HG02870 (cell line): ENCODE results near the gene INTS11.

ENCODE experiments used
- ATAC-seq: cut with Tn5 transposase; IDR thresholded peaks from one replicate; pipeline ENCODE4 v1.9.1; 2021; ENCODE audit warnings: mild to moderate bottlenecking, moderate library complexity; ENCODE audit not compliant: unreplicated experiment

Gene INTS11

GRCh38 chr1:1345384-1345783 is 20.9 kb upstream of the INTS11 start:
- ATAC-seq, result no peak

- ATAC-seq, result no peak
Measured at GRCh38 chr1:1344655-1345361, 20.3 kb upstream of the INTS11 start.

- no peak for ATAC-seq
Measured at GRCh38 chr1:1343811-1344421, 19.5 kb upstream of the INTS11 start.

- no peak for ATAC-seq
Measured at GRCh38 chr1:1342584-1343115, 18.2 kb upstream of the INTS11 start.

GRCh38 chr1:1342061-1342562 is 17.7 kb upstream of the INTS11 start:
- ATAC-seq, result no peak

- ATAC-seq, result no peak
Measured at GRCh38 chr1:1341549-1342021, 17.1 kb upstream of the INTS11 start.

- no peak for ATAC-seq
Measured at GRCh38 chr1:1340791-1341548, 16.5 kb upstream of the INTS11 start.

- no peak for ATAC-seq
Measured at GRCh38 chr1:1340185-1340584, 15.7 kb upstream of the INTS11 start.

GRCh38 chr1:1338278-1338677 is 13.8 kb upstream of the INTS11 start:
- ATAC-seq, result no peak

GRCh38 chr1:1337793-1338147 is 13.3 kb upstream of the INTS11 start:
- no peak for ATAC-seq

- no peak for ATAC-seq
Measured at GRCh38 chr1:1336931-1337792, 12.7 kb upstream of the INTS11 start.

- no peak for ATAC-seq
Measured at GRCh38 chr1:1336446-1336845, 12.0 kb upstream of the INTS11 start.

- no peak for ATAC-seq
Measured at GRCh38 chr1:1335792-1336248, 11.4 kb upstream of the INTS11 start.

- no peak for ATAC-seq
Measured at GRCh38 chr1:1335283-1335682, 10.8 kb upstream of the INTS11 start.

GRCh38 chr1:1334835-1335234 is 10.4 kb upstream of the INTS11 start:
- ATAC-seq, result no peak

- no peak for ATAC-seq
Measured at GRCh38 chr1:1333551-1334241, 9.2 kb upstream of the INTS11 start.

- no peak for ATAC-seq
Measured at GRCh38 chr1:1332774-1333480, 8.5 kb upstream of the INTS11 start.

- no peak for ATAC-seq
Measured at GRCh38 chr1:1332031-1332755, 7.7 kb upstream of the INTS11 start.
